Skin of body (tissue), 2 donors: Measurements from ENCODE around the gene TRPM3. TPM values are rescaled to one million over a fixed set of nuclear protein-coding genes. Genes with fewer than 3 reads are reported as not detected.
"Not testable (repeated sequence)": the region's sequence is repeated elsewhere in the genome, so short reads cannot be mapped to it uniquely, and the experiment has no call there.

Experiments
- DNase-seq: peaks from one replicate; lab custom pipeline; 2025; lab: John Stamatoyannopoulos, UW
- total RNA-seq: library from RNA; depleted of rRNA; stranded (reverse); fragments of >200 nt; gene quantifications from one replicate; pipeline ENCODE4 v1.2.3, GENCODE V29; 2014

TRPM3 gene
- total RNA-seq, 1 donor from 2014 or later = 2.3 TPM

DNA sequence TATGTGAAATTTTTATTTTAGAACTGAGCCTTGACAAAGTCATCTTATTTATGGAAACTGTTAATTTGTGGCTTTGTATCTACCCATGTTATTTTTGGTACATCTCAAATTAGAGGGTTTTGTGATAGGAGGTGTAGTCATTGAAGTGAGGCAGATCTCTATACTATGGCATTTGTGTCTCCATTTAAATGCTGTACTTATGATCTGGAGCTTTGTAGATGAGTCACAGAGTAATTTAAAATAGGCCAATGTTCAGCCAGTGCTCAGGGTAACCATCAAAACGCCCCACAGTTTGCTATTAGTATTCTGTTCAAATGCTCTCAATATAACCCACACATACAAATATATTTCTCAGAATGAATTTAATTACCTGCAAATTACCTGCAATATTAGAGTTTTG is 355.5 kb downstream of the TRPM3 start:
- no peak for DNase-seq

DNA sequence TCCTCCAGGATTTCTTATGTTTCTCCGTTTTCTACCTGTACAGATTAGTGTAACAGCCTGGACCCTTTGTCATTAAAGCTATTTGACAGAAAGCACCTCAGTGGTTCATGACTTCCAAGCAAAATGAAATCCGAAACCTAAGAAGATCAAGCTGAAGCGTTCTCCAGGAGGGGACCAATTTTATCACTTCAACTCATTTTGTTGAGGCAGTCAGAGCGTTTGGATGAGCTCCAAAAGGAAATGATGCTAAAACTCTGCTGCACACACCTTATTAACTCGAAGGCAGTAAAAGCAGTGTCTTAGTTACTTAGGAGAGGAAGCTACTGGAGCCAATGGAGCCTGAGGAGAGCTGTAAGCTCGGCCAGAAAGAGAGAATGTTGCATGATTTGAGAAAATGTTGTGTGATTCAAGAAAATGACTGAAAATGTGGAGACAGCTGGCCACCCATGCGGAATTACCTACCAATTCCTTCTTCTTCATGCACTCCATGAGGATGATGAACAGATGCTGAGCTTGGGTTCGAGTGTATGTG is 360.2 kb downstream of the TRPM3 start:
- DNase-seq = no peak

DNA sequence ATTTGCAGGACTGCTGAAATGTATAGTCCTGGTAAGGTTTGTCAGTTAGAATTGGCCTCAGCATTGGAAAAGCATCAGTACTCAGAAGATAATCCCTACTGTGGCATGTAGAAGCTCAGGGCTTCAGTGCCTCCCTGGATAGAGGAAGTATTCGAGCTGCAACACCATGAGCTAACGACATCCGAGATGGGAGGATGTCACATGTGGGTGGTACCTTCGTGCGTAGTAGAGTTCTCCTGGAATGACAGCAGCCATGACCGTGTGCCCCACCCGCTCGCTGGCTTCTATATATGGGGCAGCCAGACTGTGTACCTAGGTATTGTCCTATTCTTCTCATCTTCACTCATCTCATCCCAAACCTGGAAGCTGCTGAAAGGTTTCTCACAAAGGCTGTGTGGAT is 361.2 kb downstream of the TRPM3 start:
- DNase-seq = no peak

DNA sequence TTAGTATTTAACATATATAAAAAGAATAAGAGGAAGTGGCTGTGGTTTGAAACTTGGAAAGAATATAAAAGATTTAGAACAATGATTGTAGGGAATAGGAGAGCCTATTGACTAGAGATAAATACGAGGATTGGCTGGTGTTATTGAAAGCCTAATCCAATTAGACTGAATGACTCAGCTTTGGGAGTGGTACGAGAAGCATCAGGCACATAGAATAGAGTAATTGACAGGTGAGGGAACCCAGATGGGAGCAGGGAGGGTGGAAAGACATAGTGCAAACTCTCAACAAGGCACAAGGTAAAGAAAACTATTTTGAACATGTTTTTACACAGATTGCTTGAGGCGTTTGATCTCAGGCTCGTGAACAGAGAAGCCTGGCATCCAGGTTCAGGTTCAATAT is 368.1 kb downstream of the TRPM3 start:
- no peak for DNase-seq

DNA sequence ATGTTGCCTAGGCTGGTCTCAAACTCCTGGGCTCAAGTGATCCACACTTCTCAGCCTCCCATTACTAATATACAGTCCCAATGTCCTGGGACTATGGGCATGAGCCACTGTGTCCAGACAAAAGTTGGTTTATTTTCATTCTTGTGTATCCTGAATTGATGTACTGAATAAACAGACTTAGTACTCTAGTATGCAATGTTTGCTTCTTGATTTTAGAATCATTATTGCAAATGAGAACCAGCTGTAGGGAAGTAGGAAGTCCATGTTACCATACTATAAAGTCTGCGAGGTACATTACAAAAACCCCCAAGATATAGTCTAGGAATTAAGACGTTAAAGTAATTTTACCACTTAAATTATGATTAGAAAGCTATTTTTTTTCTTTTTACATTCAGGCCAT is 372.4 kb downstream of the TRPM3 start:
- DNase-seq = no peak

DNA sequence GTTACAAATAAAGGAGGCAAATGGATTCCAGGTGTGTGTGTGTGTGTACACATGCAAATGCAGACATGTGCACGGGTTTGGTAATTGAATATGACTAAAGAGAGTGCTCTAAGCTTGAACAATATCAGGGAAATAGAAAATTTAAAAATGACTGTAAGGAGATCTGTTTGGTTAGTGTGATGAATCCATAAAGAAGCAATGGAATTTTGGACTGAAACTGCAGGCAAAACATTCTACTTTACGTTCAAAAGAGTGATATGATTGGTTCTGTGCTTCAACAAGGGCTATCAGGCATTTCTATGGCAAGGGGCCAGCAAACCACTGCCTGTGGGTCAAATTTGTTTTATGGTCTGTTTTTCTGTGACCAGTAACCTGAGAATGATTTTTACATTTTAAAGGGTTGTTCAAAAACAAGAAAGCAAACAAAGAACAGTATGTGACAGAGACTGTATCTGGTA is 374.1 kb downstream of the TRPM3 start:
- DNase-seq = no peak

DNA sequence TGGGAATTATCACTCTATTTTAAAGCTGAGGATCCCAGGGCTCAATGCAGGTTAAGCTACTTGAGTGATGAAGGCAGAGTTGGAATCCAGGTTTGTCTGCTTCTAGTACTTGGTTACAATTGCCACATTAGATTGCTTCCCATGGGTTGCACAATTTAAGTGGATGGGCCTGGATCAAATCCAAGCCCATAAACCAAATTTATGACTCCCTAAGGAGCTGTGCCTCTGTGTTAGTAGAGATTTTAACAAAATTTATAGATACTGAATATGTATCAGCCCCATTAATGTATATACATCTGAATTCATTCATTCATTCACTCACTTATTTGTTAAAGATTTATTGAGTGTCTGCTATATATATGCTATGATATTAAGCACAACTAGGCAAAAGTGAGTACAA is 374.7 kb downstream of the TRPM3 start:
- DNase-seq = peak; percentile 4

DNA sequence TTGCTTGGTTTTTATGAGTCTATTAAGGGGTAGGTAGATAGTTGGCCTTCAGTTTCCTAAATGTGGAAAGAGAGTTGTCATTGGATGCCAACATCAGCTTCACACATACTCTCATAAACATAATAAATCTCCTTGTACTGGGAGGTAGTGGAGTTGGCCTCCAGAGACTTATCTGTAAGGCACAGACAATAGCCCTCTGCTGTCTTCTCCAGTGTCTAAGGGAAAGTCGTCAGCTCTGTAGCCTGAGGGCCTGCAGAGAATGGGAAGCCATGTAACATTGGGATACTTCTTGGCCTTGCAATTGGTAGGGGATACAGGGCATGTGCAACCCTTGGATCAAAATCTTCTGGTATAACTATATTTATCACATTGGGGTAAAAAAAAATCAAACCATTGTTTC is 375.1 kb downstream of the TRPM3 start:
- DNase-seq = no peak

DNA sequence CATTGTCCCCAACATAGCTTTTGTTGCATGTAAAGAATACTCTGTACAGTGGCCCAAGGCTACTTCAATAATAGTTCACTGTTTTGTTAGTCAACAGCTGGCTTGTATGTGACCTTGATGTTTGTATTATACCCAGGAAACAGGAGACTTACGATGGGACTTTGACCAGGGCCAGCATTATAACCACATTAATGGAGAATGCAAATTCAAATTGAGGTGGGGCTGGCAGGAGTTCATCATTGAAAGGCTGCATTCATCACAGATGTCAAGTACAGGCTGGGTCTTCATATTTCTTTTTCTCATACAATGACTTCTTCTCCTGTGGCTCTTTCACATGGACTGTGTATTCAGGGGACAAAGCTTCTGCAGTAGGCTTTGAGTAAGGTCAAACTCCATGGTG is 396.6 kb downstream of the TRPM3 start:
- DNase-seq = not testable (repeated sequence)

DNA sequence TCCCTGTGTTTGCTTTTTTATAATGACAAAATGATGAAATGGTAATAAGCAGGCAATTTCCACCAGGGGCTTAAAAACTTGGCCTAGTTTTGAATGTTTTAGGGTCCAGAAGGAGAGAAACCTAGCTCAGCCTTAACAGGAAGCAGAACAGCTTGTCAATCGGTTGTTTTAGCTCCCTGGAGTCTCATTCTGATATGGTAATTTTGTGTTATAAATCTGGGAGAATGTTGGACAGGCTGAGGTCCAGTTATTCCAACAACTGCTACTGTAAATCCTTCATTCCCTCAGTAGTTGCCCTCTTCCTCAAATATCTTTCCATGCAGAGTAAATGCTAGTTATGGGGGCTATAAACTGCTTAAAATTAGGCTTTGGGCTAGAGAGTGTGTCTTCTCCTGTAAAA is 397.4 kb downstream of the TRPM3 start:
- not testable (repeated sequence) for DNase-seq

DNA sequence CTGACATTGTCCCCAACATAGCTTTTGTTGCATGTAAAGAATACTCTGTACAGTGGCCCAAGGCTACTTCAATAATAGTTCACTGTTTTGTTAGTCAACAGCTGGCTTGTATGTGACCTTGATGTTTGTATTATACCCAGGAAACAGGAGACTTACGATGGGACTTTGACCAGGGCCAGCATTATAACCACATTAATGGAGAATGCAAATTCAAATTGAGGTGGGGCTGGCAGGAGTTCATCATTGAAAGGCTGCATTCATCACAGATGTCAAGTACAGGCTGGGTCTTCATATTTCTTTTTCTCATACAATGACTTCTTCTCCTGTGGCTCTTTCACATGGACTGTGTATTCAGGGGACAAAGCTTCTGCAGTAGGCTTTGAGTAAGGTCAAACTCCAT is 414.6 kb downstream of the TRPM3 start:
- not testable (repeated sequence) for DNase-seq

DNA sequence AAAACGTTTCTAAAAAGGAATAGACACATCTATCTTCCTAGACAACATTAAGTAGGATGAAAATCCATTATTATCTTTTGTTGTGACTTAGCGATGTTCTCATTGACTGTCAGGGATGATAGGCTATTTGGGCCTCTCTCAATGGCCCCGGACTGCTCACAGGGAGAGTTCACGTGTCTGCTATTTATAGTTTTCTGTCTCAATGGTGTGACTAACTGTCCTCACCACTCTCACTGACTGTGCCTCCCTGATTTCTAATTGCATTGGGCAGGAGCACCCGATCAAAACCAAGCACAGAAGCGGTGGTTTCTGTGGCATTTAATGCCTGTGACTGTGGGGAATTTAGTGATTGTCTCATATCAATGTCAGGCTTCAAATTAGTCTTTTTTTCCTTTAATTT is 420.3 kb downstream of the TRPM3 start:
- no peak for DNase-seq

DNA sequence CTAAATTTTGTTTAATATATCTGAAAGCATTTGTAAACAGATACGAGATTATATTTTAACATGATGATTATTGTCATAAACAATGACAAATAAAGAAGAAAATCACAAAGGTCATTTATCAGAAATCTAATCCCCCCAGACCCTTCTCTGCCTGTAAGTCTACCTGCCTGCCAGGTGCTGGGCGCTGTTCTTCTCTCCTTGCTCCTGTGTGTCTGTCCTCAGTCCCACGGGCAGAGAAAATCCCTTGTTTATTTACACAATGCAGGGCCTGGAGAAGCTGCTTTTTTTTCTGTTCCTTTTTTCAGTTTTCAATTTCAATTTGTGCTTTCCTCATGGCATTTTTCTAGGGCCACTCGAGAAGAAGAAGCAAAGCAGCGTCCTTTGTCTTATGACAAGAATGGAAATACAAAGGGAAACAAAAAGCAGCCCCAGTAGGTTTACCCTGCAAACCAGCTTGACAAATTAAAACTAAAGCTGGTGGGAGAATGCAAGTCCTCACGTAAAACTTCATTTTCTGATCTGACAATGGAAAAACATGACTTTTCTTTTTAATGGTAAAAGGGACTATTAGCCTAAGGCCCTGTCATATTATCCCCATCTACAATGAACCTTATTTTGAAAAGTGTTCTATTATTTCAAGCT is 424.6 kb downstream of the TRPM3 start:
- no peak for DNase-seq

DNA sequence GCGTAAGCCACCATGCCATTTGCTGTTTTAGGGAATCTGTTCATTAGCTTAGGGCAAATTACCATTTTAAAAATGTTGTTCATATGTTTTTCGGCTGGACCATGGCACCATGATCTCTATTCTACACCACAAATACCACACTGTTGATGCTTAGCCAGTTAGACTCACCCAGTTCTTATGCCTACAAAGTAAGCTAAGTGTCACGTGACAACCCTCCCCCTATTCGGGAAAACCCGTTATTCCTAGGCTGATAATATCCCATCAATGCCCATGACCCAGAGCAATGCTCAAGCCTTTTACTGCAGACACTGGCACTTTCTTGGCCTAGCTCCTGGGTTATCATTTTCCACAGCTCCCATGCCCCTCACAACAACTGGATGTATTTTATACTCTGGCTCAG is 426.7 kb downstream of the TRPM3 start:
- DNase-seq = no peak

DNA sequence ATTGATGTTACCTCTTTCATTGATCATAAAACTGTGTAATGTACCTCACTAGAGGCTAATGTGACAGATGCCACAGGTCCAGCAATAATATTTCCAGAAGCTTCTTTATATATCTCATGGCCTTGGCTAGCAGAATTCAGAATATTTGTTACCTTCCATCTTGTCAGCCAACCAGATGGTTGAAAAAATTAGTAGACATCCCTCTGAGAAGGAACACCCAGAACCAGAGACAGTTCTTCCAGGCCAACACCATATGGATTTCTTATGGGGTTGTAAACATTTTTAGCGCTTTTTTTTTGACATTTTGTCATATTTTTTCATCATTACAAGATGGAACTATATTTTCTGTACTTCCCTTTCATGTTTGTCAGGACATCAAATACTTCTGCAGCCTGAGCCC is 428.2 kb downstream of the TRPM3 start:
- DNase-seq = no peak

DNA sequence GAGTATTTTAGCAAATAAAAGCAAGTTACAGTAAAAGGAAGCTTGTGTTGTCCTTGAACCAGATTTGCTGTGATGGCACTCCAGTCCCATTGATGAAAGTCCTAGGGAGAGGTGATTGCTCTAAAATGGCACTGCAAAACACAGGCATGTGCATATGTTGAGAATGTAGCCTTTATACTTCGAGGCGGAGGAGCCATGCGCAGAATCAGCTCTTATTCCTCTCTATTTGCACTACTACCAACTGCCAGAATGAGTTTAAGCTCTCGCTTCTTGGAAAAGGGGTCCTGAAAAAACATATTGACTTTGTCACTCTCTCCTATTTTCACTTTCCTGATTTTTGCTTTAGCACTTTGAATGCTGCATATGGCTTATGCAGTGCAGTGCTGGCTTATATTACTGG is 429.0 kb downstream of the TRPM3 start:
- DNase-seq = no peak

DNA sequence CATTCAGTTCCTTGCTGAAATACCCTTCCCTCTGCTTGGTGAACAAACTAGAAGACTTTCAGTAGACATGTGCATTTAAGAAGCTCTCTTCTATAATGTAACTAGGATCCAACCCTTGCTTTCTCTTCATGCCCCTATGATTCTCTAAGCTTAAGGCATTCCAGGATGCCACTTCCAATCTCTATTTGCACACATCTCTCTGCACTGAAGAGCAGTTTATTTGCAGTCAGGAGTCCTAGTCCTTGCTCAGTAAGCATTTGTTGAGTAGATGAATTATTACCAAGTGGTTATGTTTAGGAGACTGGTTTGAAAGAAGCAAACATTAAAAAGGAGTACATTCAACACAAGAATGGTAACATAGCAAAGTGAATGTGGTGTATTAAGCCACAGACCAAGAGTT is 432.7 kb downstream of the TRPM3 start:
- DNase-seq = no peak

DNA sequence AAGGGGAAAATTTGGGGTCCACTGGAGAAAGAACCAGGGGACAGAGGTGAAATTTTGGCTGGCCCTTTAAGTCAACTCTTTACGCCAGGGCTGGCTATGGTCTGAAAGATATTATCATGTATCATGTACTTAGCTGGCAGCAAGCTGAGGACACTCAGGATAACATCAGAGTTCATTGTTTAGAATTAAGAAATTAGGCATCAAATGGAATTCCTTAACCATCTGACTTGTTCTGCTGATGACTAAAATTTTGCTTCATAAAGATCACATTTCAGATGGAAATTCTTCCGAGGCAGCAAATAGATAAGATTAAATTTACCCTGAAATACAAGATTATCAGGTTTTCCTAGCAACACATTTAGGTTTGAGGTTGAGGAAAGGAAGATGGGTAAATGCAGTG is 437.6 kb downstream of the TRPM3 start:
- DNase-seq = no peak

DNA sequence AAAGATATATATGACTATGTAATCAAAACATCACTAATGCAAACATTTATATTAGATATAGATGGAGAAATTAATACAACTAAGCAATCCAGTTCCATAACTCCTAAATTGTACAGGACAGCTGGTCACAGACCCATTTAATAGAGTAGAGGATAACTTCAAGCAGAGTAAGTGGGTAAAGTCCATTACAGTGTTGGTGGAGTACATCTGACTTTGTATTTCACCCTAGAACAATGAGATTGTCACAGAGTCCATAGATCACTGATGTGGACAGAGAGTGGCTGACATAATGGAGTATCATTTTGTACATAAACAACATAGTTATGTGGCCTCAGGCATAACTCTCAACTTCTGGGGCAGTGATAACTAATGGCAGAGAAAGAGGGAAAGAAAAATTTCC is 439.1 kb downstream of the TRPM3 start:
- DNase-seq = no peak

DNA sequence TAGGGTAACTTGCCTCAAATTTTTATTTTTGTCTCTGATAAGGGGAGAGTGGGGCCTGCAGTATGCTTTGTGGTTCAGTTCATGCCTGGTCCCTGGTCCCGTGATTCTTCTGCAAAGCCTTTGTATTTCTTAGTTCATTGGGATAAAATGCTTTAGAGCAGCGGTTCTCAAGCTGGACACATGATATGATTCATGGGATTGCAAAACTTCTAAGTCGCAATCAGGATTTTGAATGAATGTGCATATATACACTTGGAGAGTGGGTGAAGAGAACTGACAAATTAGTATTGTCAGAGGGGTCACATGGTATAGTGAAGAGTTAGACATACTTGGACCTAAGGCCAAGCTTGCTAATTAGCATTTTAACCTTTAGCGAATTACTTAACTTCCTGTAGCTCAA is 441.6 kb downstream of the TRPM3 start:
- DNase-seq = no peak

DNA sequence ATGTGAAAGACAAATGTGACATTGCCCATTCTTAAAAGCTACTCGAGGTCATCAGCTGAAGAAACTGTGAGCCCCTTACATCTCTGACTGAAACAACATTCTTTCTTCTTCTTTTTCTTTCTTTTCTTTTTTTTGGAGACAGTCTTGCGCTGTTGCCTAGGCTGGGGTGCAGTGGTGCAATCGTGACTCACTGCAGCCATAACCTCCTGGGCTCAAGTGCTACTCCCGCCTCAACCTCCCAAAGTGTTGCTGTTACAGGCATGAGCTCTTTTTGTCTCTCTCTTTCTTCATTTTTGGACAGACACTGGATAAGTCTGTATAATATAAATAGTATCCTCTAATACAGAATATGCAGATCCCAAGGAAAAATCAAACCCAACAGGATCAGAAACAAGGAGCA is 443.3 kb downstream of the TRPM3 start:
- DNase-seq = no peak

DNA sequence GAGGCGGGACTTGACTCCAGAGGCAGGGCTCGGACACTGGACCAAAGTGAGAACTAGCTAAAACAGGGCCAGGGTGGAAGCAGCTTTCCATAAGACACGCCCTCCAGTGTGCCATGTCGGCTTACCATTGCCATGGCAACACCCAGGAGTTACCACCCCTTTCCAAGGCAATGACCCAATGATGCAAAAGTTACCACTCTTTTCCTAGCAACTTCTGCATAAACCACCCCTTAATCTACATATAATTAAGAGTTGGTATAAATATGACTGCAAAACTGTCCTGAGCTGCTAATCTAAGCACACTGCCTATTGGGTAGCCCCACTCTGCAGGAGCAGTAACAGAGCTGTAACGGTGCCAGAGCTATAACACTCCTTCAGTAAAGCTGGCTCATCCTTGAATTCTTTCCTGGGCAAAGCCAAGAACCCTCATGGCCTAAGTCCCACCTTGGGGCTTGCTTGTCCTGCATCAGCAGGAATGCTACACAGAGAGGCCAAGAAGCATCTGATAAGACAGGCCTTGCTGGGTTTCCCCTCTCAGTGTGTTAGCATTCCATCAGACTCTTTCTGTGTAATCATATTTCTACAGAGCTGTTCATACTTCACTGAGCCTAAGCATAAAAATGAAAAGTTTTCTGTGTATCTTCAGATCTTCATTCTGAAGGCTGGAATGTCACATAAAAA is 444.2 kb downstream of the TRPM3 start:
- no peak for DNase-seq

DNA sequence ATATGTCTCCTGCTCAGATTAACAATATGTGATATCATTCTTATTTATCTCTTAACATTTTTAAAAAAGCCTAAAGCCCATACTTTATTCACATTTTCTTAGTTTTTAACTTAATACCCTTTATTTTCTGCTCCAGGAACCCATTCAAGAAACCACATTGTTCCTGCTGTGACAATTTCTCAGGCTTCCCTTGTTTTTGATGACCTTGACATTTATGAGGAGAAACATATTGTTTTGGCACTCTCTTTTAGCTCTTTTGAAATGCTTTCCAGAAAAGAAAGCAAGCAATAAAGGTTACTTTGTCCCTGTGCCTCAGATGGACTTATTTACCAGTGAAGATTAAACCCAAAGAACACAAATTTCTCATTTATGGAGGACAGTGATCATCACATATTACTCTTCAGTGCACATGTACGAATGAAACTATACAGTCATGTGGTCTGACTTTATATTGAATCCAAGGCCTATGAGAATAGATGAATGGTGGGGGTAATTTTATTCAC is 445.5 kb downstream of the TRPM3 start:
- DNase-seq = no peak
